HepG2 (cell line): ENCODE results near the gene AAMP. TPM values are rescaled to one million over a fixed set of nuclear protein-coding genes. Genes with fewer than 3 reads are reported as not detected.

Source experiments
- ATAC-seq: fragments of 200-7000 bp; cut with Tn5 transposase; 3 replicates; pipeline ENCODE4 v1.9.1; 2020; ENCODE audit warnings: mild to moderate bottlenecking, moderate library complexity
- BruUV-seq: library from RNA; stranded (reverse); fragments of 400-500 nt; replicated peaks from 2 replicates; lab custom pipeline; 2021; lab: Mats Ljungman, UMichigan
- CTCF ChIA-PET: fragments of 300-600 bp; formaldehyde crosslinking; extraction: SDS; loops from one replicate; lab custom pipeline; 2021; ENCODE audit warnings: low total read pairs, inconsistent platforms, low intra/inter-chr PET ratio; lab: Yijun Ruan, JAX
- POLR2A ChIA-PET: fragments of 350-600 bp; sonication (Branson Sonifier 250); formaldehyde crosslinking; loops from one replicate; lab custom pipeline; 2020; ENCODE audit warnings: antibody characterized with exemption, inconsistent platforms; lab: Yijun Ruan, JAX
- DNase-seq: peaks from one replicate; pipeline ENCODE4 v3.0.0-alpha.2; 2015; ENCODE audit warnings: low spot score
- FAIRE-seq: peaks from 3 replicates; lab custom pipeline; 2011; peaks lifted over from hg19 to GRCh38; lab: Jason Lieb, UNC
- H2AFZ ChIP-seq: one replicate; pipeline ENCODE4 v1.6.1; 2011; ENCODE audit warnings: low read length, inconsistent platforms
- H3K27ac ChIP-seq: fragments of 300-600 bp; 3 replicates; pipeline ENCODE4 v1.8.0; 2011; ENCODE audit warnings: mixed run types, mild to moderate bottlenecking, mixed read lengths, low read length, inconsistent platforms; ENCODE audit not compliant: insufficient read depth; ENCODE audit errors: extremely low read length
- H3K27me3 ChIP-seq, 2 experiments: fragments of 200-600 bp in 1 of 2; 2 replicates in 1 of 2; 3 replicates in 1 of 2; pipeline versions ENCODE4 v1.6.0 to v1.8.0; 2011; ENCODE audit warnings: low read length in 2 of 2, mild to moderate bottlenecking in 2 of 2, moderate library complexity in 2 of 2, inconsistent platforms in 1 of 2; ENCODE audit not compliant: insufficient read depth in 2 of 2, control insufficient read depth in 1 of 2
- H3K36me3 ChIP-seq, 2 experiments: fragments of 200-600 bp in 1 of 2; replicated peaks in 1 of 2; 2 replicates in 1 of 2; 3 replicates in 1 of 2; pipeline versions ENCODE4 v1.5.1 to v1.8.0; 2011; ENCODE audit warnings: low read length in 2 of 2, inconsistent platforms in 1 of 2; ENCODE audit not compliant: insufficient read depth in 2 of 2, control insufficient read depth in 1 of 2
- H3K4me1 ChIP-seq: 2 replicates; pipeline ENCODE4 v1.5.1; 2012; ENCODE audit warnings: low read length, inconsistent platforms; ENCODE audit not compliant: insufficient read depth
- H3K4me2 ChIP-seq: 2 replicates; pipeline ENCODE4 v1.6.0; 2011; ENCODE audit warnings: low read depth, low read length, inconsistent platforms
- H3K4me3 ChIP-seq, 3 experiments: fragments of 200-600 bp in 1 of 3; sonication (generic), shearing (Covaris generic) in 1 of 3; replicated peaks in 1 of 3; 2 replicates each; pipeline ENCODE4 v1.5.1; 2011 to 2016; ENCODE audit warnings: low read length in 3 of 3, inconsistent platforms in 2 of 3, low read depth in 2 of 3, mild to moderate bottlenecking in 2 of 3, control low read depth in 1 of 3, mixed read lengths in 1 of 3; ENCODE audit not compliant: insufficient read depth in 1 of 3
- H3K79me2 ChIP-seq: one replicate; pipeline ENCODE4 v1.6.1; 2011; ENCODE audit warnings: low read length, inconsistent platforms; ENCODE audit not compliant: insufficient read depth
- H3K9ac ChIP-seq: 2 replicates; pipeline ENCODE4 v1.6.0; 2011; ENCODE audit warnings: mild to moderate bottlenecking, low read depth, low read length, inconsistent platforms; ENCODE audit not compliant: insufficient read depth
- H3K9me3 ChIP-seq: 2 replicates; pipeline ENCODE4 v1.5.1; 2012; ENCODE audit warnings: mild to moderate bottlenecking, low read length
- H4K20me1 ChIP-seq: 2 replicates; pipeline ENCODE4 v1.6.0; 2011; ENCODE audit warnings: inconsistent platforms, mild to moderate bottlenecking, low read length, moderate library complexity; ENCODE audit not compliant: insufficient read depth
- AGO2 ChIP-seq: fragments of 200-400 bp; formaldehyde crosslinking; optimal IDR thresholded peaks from 2 replicates; pipeline ENCODE3; 2017; ENCODE audit warnings: mild to moderate bottlenecking, low read depth, low read length, moderate library complexity
- CBX5 ChIP-seq: sonication (generic); formaldehyde crosslinking; IDR thresholded peaks from 2 replicates; pipeline ENCODE4 v1.4.0; 2020; ENCODE audit warnings: missing genetic modification reagents, borderline replicate concordance
- CTCF ChIP-seq: sonication (generic); formaldehyde crosslinking; IDR thresholded peaks from 2 replicates; pipeline ENCODE4 v1.5.0; 2020; ENCODE audit warnings: mild to moderate bottlenecking, missing genetic modification reagents, moderate library complexity
- LRRFIP1 ChIP-seq: sonication (generic); formaldehyde crosslinking; conservative IDR thresholded peaks from 2 replicates; pipeline ENCODE4 v1.4.0; 2020; ENCODE audit warnings: missing genetic modification reagents
- POLR2A ChIP-seq, 2 experiments: IDR thresholded peaks; 2 replicates each; pipeline ENCODE4 v1.6.1; 2011; ENCODE audit warnings: low read depth in 2 of 2, low read length in 2 of 2, mild to moderate bottlenecking in 1 of 2, moderate library complexity in 1 of 2; ENCODE audit not compliant: insufficient read depth in 1 of 2
- TBX2 ChIP-seq: sonication (generic); formaldehyde crosslinking; IDR thresholded peaks from 2 replicates; pipeline ENCODE4 v1.5.0; 2020; ENCODE audit warnings: missing genetic modification reagents, mild to moderate bottlenecking, borderline replicate concordance
- ZBTB33 ChIP-seq: sonication (generic); formaldehyde crosslinking; IDR thresholded peaks from 2 replicates; pipeline ENCODE4 v1.4.0; 2020; ENCODE audit warnings: missing genetic modification reagents
- ZEB1 ChIP-seq: IDR thresholded peaks from 2 replicates; pipeline ENCODE4 v1.6.1; 2012; ENCODE audit warnings: mild to moderate bottlenecking, low read depth, inconsistent platforms; ENCODE audit not compliant: insufficient replicate concordance
- ZFY ChIP-seq: sonication (generic); formaldehyde crosslinking; IDR thresholded peaks from 2 replicates; pipeline ENCODE4 v1.4.0; 2020; ENCODE audit warnings: missing genetic modification reagents
- ZNF224 ChIP-seq: sonication (generic); formaldehyde crosslinking; IDR thresholded peaks from 2 replicates; pipeline ENCODE4 v1.5.0; 2020; ENCODE audit warnings: mild to moderate bottlenecking, missing genetic modification reagents
- ZNF263 ChIP-seq: sonication (generic); formaldehyde crosslinking; IDR thresholded peaks from 2 replicates; pipeline ENCODE4 v1.4.0; 2020; ENCODE audit warnings: missing genetic modification reagents
- ZNF572 ChIP-seq: sonication (generic); formaldehyde crosslinking; IDR thresholded peaks from 2 replicates; pipeline ENCODE4 v1.5.1; 2020; ENCODE audit warnings: mild to moderate bottlenecking, missing genetic modification reagents
- ZNF687 ChIP-seq: sonication (generic); formaldehyde crosslinking; IDR thresholded peaks from 2 replicates; pipeline ENCODE4 v1.5.1; 2020; ENCODE audit warnings: mild to moderate bottlenecking, missing genetic modification reagents, moderate library complexity
- WGBS: methylation state at CpG from one replicate; pipeline ENCODE4 v1.1.6; 2017; ENCODE audit warnings: low lambda C conversion rate; 5-methylcytosine and 5-hydroxymethylcytosine counted together
- in situ Hi-C: cut with HindIII; loops from 2 replicates; pipeline ENCODE4 v1.10.0; 2017; ENCODE audit warnings: low pct_unique_long_range_greater_than_20kb; ENCODE audit not compliant: extremely low pct_ligation_motif_present
- intact Hi-C: fragments of 100-400 bp; cut with micrococcal nuclease; formaldehyde crosslinking; loops from one replicate; pipeline ENCODE4 v1.10.0; 2022; ENCODE audit not compliant: unreplicated experiment
- polyA plus RNA-seq, 8 experiments: library from polyadenylated mRNA; depleted of rRNA in 3 of 8; stranded (reverse) in 7 of 8; unstranded in 1 of 8; fragments of >200 nt; fragmentation: Illumina TruSeq in 4 of 8; extraction: Trizol in 4 of 8; gene quantifications; 2 replicates each; pipeline versions ENCODE4 v1.2.1 to v1.2.3, GENCODE V29; 2011 to 2016; ENCODE audit warnings: low read depth in 4 of 8, missing spikeins in 1 of 8, mixed read lengths in 1 of 8; ENCODE audit not compliant: insufficient read depth in 1 of 8
- total RNA-seq, 5 experiments: library from RNA; depleted of rRNA; stranded (reverse); fragments of >200 nt; fragmentation: Illumina TruSeq; extraction: Trizol; gene quantifications; 2 replicates each; pipeline ENCODE4 v1.2.3, GENCODE V29; 2016; ENCODE audit warnings: low read depth in 1 of 5

The AAMP gene
- total and polyA plus RNA-seq, 2 of the 13 experiments (the other 11 are each of a cell fraction or from before 2014, with no cell fraction given): 110 to 186 TPM

GRCh38 chr2:218266316-218266979 is 3.5 kb downstream of the AAMP start:
- FAIRE-seq (no peak), DNase-seq (no peak), ATAC-seq (no peak)
- no peaks in the 10 kb centered on the region for H4K20me1 ChIP-seq
- peak overlapping the region; percentile 36 for H3K27ac ChIP-seq
- 0 out of 2 replicates have a peak, but pooled peaks have one; percentile 0 for TF ChIP-seq ZBTB33
- peak; percentile 42 for TF ChIP-seq AGO2
- 0 out of 4 replicates have a peak, but pooled peaks of 1 of the 2 experiments have one; percentile 13 for TF ChIP-seq POLR2A (IDR thresholded peaks at IDR 0.05; ENCODE audit: insufficient read depth in 1 of 2, low read depth in 2 of 2, low read length in 2 of 2)
- peak; percentile 53 for TF ChIP-seq ZNF687 (CRISPR knock-in tag)
- TF ChIP-seq ZEB1: peak; percentile 34
- no peak for TF ChIP-seq TBX2
- TF ChIP-seq LRRFIP1 (CRISPR knock-in tag): no peak
- TF ChIP-seq ZFY (CRISPR knock-in tag): peak; percentile 18; the same call in 1 of the 2 replicates
- TF ChIP-seq CBX5 (CRISPR knock-in tag): no peak
- no peak for TF ChIP-seq ZNF224 (CRISPR knock-in tag)
- TF ChIP-seq ZNF572: 0 out of 2 replicates have a peak, but pooled peaks have one; percentile 35
- TF ChIP-seq ZNF263 (CRISPR knock-in tag): peak; percentile 85
- TF ChIP-seq CTCF (CRISPR knock-in tag): no peak
- H3K27me3 ChIP-seq: no peaks in the 10 kb centered on the region; a peak in 1 of 5 replicates
- no TSS peak for BruUV-seq
- intact Hi-C loops (no loop called here), in situ Hi-C loops (no loop called here)
- H3K36me3 ChIP-seq: peaks cover 19 to 40% of the 10 kb centered on the region in 2 experiments
- POLR2A ChIA-PET: interaction anchor here (0.8 kb wide), 1 partner anchor 24 kb away, joined by 3 read pairs; no protein-coding TSS in a partner anchor
- CTCF ChIA-PET: no interaction called here
- H3K4me1 ChIP-seq: peaks cover 62% of the 10 kb centered on the region
- no peak overlapping the region for H3K9ac ChIP-seq
- no peak overlapping the region for H3K4me3 ChIP-seq
- peaks cover 15% of the 10 kb centered on the region for H3K79me2 ChIP-seq
- WGBS: 80% methylated on average over 10 of the region's 15 CpGs
- H3K4me2 ChIP-seq: no peak overlapping the region
- no peaks in the 10 kb centered on the region for H3K9me3 ChIP-seq
- no peak overlapping the region for H2AFZ ChIP-seq
